GM13976 (cell line): Measurements from ENCODE around the gene TNS1.

Experiments used
- DNase-seq: peaks from one replicate; pipeline ENCODE4 v3.0.0; 2012; ENCODE audit warnings: low spot score
- in situ Hi-C: fragments of 300-500 bp; cut with MboI; formaldehyde crosslinking; loops from one replicate; pipeline ENCODE4 v1.12.0; 2022; ENCODE audit warnings: low sequenced_read_pairs, mixed read lengths, inconsistent platforms; ENCODE audit not compliant: unreplicated experiment
- TF ChIP-seq, protein P1 (sequence below): IDR thresholded peaks from 2 replicates; pipeline ENCODE4 v1.5.1; 2012; ENCODE audit warnings: borderline replicate concordance, mild to moderate bottlenecking; ENCODE audit not compliant: insufficient read depth; ENCODE audit errors: extremely low read depth, missing control alignments, control extremely low read depth

The TNS1 gene

DNA sequence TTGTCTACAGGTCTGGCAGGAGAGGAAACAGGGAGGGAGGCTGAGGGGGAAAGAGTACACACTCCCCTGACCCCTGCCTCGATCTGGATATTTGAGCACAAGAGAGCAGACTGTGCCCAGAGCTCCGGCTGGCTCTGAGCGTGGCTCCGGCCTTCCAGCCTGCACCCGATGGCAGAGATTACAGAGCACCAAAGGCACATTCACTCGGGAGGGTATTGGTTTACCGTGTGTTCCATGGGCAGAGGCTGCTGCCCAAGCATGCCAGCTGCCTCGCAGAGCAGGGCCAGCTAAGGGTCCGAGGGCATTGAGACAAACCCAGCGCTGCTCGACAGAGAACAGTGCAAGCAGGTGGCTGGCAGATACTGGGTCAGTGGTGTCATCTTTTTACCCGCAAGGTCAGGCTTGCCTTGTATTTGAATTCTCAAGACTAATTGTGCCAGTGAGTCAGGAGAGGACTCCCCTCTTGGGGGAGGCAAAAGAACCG lies 132.2 kb downstream of the TNS1 start:
- TF ChIP-seq, protein P1, sequence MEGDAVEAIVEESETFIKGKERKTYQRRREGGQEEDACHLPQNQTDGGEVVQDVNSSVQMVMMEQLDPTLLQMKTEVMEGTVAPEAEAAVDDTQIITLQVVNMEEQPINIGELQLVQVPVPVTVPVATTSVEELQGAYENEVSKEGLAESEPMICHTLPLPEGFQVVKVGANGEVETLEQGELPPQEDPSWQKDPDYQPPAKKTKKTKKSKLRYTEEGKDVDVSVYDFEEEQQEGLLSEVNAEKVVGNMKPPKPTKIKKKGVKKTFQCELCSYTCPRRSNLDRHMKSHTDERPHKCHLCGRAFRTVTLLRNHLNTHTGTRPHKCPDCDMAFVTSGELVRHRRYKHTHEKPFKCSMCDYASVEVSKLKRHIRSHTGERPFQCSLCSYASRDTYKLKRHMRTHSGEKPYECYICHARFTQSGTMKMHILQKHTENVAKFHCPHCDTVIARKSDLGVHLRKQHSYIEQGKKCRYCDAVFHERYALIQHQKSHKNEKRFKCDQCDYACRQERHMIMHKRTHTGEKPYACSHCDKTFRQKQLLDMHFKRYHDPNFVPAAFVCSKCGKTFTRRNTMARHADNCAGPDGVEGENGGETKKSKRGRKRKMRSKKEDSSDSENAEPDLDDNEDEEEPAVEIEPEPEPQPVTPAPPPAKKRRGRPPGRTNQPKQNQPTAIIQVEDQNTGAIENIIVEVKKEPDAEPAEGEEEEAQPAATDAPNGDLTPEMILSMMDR: no peak
- in situ Hi-C loops: no loop called here

DNA sequence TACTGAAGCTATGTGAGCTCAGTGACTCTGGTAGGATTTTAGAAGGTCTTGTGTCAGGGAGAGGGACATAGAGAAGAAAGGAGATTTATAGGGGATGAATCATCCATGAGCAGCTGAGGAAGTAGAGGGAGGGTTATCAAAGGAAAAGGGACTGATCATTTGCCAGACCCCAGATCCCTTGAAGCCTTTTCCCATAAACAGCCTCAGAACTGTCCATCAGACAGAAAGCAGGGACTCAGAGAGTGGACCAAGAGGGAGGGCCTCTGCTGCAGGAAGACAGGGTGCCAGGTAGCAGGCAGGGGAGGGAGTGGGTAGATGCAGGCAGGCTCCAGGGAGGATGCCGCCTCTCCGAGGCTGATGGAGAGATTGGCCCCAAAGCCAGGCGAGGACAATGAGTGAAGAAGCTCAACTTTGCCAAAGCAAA lies 133.9 kb downstream of the TNS1 start:
- TF ChIP-seq, protein P1: no peak
- in situ Hi-C loops: no loop called here
- no peak for DNase-seq

More for the DNA sequence above, 132.2 kb downstream of the TNS1 start:
- no peak for DNase-seq

DNA sequence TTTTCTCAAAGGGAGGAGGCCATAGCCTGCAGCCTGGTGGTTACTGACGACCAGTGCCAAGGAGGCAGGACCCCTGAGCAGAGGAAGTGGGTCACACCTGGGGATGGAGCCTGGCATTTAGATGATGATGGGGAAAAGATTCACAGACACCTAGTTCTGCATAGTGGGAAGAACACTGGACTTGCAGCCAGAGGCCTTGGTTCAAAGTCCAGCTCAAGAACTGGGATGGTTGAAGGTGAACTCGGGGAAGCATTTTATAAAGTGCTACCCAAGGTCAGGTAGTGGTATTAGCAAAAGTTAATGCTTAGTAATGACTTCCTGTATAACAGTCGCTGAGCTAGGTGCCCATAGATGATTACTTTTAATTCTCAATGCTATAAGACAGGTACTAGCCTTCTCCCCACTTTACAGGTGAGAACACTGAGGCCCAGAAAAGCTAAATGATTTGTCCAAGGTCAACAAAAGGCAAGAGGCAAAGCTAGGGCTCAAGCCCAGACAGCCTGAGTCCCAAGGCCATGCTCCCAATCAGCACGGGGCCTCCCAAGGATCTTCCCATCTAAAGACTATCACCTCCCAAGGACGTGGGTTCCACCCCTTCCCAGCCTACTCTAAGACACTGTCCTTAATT lies 134.4 kb downstream of the TNS1 start:
- no peak for DNase-seq
- TF ChIP-seq, protein P1: no peak
- in situ Hi-C loops: no loop called here

DNA sequence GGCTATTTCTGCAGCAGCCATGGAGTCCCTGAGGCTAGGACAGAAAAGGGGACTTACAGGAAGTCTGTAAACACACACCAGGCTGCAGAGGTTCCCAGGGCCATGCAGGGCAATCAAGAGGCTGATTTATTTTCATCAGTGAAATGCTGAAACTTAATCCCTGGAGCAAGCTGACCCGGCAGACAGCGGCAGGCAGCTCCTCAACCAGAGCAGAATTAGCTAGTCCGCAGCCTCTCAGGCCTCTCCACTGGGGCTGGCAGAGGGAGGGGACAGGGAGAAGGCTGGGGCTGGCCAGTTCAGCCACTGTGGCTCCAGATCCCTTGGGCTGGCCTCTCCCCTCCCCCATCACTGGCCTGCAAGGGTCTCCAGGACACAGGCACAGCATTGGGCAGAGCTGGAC lies 136.3 kb downstream of the TNS1 start:
- in situ Hi-C loops: no loop called here
- no peak for DNase-seq
- TF ChIP-seq, protein P1: no peak

- TF ChIP-seq, protein P1: no peak
- no peak for DNase-seq
- in situ Hi-C loops: no loop called here
Observed at GRCh38 chr2:217864963-217865772, 137.6 kb downstream of the TNS1 start.

GRCh38 chr2:217863883-217864282 lies 138.9 kb downstream of the TNS1 start:
- TF ChIP-seq, protein P1: no peak
- DNase-seq: no peak
- in situ Hi-C loops: no loop called here
